ENCODE results near the gene TMEM200B. TPM values are rescaled to one million over a fixed set of nuclear protein-coding genes. Genes with fewer than 3 reads are reported as not detected.
"Not testable (repeated sequence)": the region's sequence is repeated elsewhere in the genome, so short reads cannot be mapped to it uniquely, and the experiment has no call there.

Gene TMEM200B
- total RNA-seq, 1 donor from 2014 or later = 0.29 TPM

- DNase-seq (ENCODE audit: low read depth) = no peak
Measured at GRCh38 chr1:29112705-29113412, 10.8 kb downstream of the TMEM200B start.

GRCh38 chr1:29108041-29108440, 15.7 kb downstream of the TMEM200B start:
- DNase-seq (ENCODE audit: low read depth) = not testable (repeated sequence)

GRCh38 chr1:29105822-29106221, 17.9 kb downstream of the TMEM200B start:
- DNase-seq (ENCODE audit: low read depth) = peak; percentile 18

GRCh38 chr1:29100487-29100886, 23.2 kb downstream of the TMEM200B start:
- DNase-seq (ENCODE audit: low read depth) = no peak

- DNase-seq (ENCODE audit: low read depth) = no peak
Measured at GRCh38 chr1:29099286-29099685, 24.4 kb downstream of the TMEM200B start.

GRCh38 chr1:29096231-29096886, 27.3 kb downstream of the TMEM200B start:
- no peak for DNase-seq (ENCODE audit: low read depth)

- no peak for DNase-seq (ENCODE audit: low read depth)
Measured at GRCh38 chr1:29094954-29095353, 28.7 kb downstream of the TMEM200B start.

GRCh38 chr1:29094433-29094832, 29.3 kb downstream of the TMEM200B start:
- no peak for DNase-seq (ENCODE audit: low read depth)

- DNase-seq (ENCODE audit: low read depth) = not testable (repeated sequence)
Measured at GRCh38 chr1:29092704-29093103, 31.0 kb downstream of the TMEM200B start.

GRCh38 chr1:29090937-29091618, 32.6 kb downstream of the TMEM200B start:
- DNase-seq (ENCODE audit: low read depth) = no peak

- DNase-seq (ENCODE audit: low read depth) = no peak
Measured at GRCh38 chr1:29084196-29084521, 39.5 kb downstream of the TMEM200B start.

- DNase-seq (ENCODE audit: low read depth) = no peak
Measured at GRCh38 chr1:29083317-29084195, 40.1 kb downstream of the TMEM200B start.

- DNase-seq (ENCODE audit: low read depth) = no peak
Measured at GRCh38 chr1:29082519-29082918, 41.2 kb downstream of the TMEM200B start.

GRCh38 chr1:29081201-29081600, 42.5 kb downstream of the TMEM200B start:
- DNase-seq (ENCODE audit: low read depth) = no peak

- DNase-seq (ENCODE audit: low read depth) = not testable (repeated sequence)
Measured at GRCh38 chr1:29079916-29080629, 43.6 kb downstream of the TMEM200B start.

- DNase-seq (ENCODE audit: low read depth) = no peak
Measured at GRCh38 chr1:29077155-29077554, 46.5 kb downstream of the TMEM200B start.

Other genes starting within 250 kb of the TMEM200B start
- gene EPB41, start 209.3 kb downstream of the TMEM200B start, total RNA-seq = 0.05 and 0.32 TPM in 2 replicates
- gene SRSF4, start 58.0 kb upstream of the TMEM200B start, total RNA-seq = 56.7 and 62.4 TPM in 2 replicates
- 26.8 and 29.7 TPM in 2 replicates for gene MECR, start 107.0 kb upstream of the TMEM200B start, total RNA-seq
- gene PTPRU, start 112.6 kb upstream of the TMEM200B start, total RNA-seq = 21.5 and 25.8 TPM in 2 replicates